Loucy (cell line): Measurements from ENCODE around the gene MYO3A.

Experiments used
- EZH2phosphoT487 ChIP-seq: fragments of 200-600 bp; IDR thresholded peaks from 2 replicates; pipeline ENCODE4 v1.6.1; 2018; ENCODE audit warnings: antibody characterized with exemption, mild to moderate bottlenecking, moderate library complexity, borderline replicate concordance
- TF ChIP-seq, protein P1 (sequence below): fragments of 200-600 bp; sonication (generic); conservative IDR thresholded peaks from 2 replicates; pipeline ENCODE4 v1.5.1; 2014; ENCODE audit warnings: mild to moderate bottlenecking, antibody characterized with exemption, low read length

DNA sequence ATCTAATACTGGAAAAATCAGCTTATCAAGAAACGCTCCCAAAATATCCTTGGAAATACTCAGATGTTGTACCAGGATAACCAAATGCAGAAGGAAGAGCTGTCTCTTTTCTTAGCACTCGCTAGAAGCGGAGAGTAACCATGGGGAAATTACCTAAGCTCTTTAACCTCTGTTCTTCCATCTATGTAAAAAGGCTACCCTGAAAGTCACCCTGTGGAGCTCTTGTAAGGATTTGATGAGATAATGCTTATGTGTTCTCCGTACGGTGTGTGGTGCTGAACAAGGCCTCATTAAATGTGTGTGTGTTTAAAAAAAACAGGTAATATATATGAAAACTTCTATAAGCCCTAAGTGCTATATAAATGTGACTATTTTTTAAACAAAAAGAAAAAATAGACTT is 38.2 kb upstream of the MYO3A start:
- TF ChIP-seq, protein P1, sequence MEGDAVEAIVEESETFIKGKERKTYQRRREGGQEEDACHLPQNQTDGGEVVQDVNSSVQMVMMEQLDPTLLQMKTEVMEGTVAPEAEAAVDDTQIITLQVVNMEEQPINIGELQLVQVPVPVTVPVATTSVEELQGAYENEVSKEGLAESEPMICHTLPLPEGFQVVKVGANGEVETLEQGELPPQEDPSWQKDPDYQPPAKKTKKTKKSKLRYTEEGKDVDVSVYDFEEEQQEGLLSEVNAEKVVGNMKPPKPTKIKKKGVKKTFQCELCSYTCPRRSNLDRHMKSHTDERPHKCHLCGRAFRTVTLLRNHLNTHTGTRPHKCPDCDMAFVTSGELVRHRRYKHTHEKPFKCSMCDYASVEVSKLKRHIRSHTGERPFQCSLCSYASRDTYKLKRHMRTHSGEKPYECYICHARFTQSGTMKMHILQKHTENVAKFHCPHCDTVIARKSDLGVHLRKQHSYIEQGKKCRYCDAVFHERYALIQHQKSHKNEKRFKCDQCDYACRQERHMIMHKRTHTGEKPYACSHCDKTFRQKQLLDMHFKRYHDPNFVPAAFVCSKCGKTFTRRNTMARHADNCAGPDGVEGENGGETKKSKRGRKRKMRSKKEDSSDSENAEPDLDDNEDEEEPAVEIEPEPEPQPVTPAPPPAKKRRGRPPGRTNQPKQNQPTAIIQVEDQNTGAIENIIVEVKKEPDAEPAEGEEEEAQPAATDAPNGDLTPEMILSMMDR: no peak
- TF ChIP-seq EZH2phosphoT487: no peak
